OCI-LY7 (cell line): ENCODE measurements around the gene EFCAB13. TPM values are rescaled to one million over a fixed set of nuclear protein-coding genes. Genes with fewer than 3 reads are reported as not detected.

Experiments used
- BruUV-seq: library from RNA; stranded (reverse); fragments of 400-500 nt; replicated peaks from 2 replicates; lab custom pipeline; 2021; lab: Mats Ljungman, UMichigan
- CTCF ChIA-PET: fragments of 300-600 bp; sonication (Branson Sonifier 250); formaldehyde crosslinking; loops from one replicate; lab custom pipeline; 2022; ENCODE audit warnings: antibody characterized with exemption; ENCODE audit not compliant: unreplicated experiment; lab: Charles Lee
- POLR2A ChIA-PET: fragments of 300-600 bp; sonication (Branson Sonifier 250); formaldehyde crosslinking; loops from one replicate; lab custom pipeline; 2022; ENCODE audit warnings: antibody characterized with exemption; lab: Charles Lee
- DNase-seq: peaks from one replicate; pipeline ENCODE4 v3.0.0-alpha.2; 2015; ENCODE audit warnings: low spot score
- H2AFZ ChIP-seq: fragments of 200-600 bp; sonication (generic), shearing (Covaris generic); 2 replicates; pipeline ENCODE4 v1.6.1; 2014; ENCODE audit warnings: mild to moderate bottlenecking, antibody characterized with exemption, low read length, moderate library complexity
- H3K27ac ChIP-seq: fragments of 200-600 bp; sonication (generic); 2 replicates; pipeline ENCODE4 v1.5.1; 2014; ENCODE audit warnings: mixed run types, low read depth, mild to moderate bottlenecking, moderate library complexity, low read length, inconsistent platforms; ENCODE audit not compliant: poor library complexity, severe bottlenecking
- H3K36me3 ChIP-seq: fragments of 200-600 bp; sonication (generic); 2 replicates; pipeline ENCODE4 v1.6.1; 2014; ENCODE audit warnings: mild to moderate bottlenecking, antibody characterized with exemption, low read length, moderate library complexity, mixed read lengths; ENCODE audit not compliant: insufficient read depth
- H3K4me1 ChIP-seq: fragments of 200-600 bp; sonication (generic); 2 replicates; pipeline ENCODE4 v1.5.1; 2014; ENCODE audit warnings: mild to moderate bottlenecking, low read length; ENCODE audit not compliant: insufficient read depth, poor library complexity, severe bottlenecking
- H3K4me2 ChIP-seq: fragments of 200-600 bp; sonication (generic); 2 replicates; pipeline ENCODE4 v1.6.1; 2014; ENCODE audit warnings: mild to moderate bottlenecking, low read length
- H3K4me3 ChIP-seq: fragments of 200-600 bp; sonication (generic); 2 replicates; pipeline ENCODE4 v1.5.1; 2014; ENCODE audit warnings: mild to moderate bottlenecking, low read depth, low read length; ENCODE audit not compliant: poor library complexity, severe bottlenecking
- H3K79me2 ChIP-seq: fragments of 200-600 bp; sonication (generic); 2 replicates; pipeline ENCODE4 v1.6.1; 2016; ENCODE audit warnings: low read depth, mild to moderate bottlenecking, low read length, moderate library complexity, mixed read lengths; ENCODE audit not compliant: insufficient read depth
- H3K9me2 ChIP-seq: fragments of 200-600 bp; sonication (generic); 2 replicates; pipeline ENCODE4 v1.6.1; 2016; ENCODE audit warnings: mild to moderate bottlenecking, low read length, mixed read lengths; ENCODE audit not compliant: insufficient read depth
- H3K9me3 ChIP-seq: fragments of 200-600 bp; sonication (generic); 2 replicates; pipeline ENCODE4 v1.6.1; 2014; ENCODE audit warnings: mild to moderate bottlenecking, mixed run types, low read length, mixed read lengths
- H4K20me1 ChIP-seq: fragments of 200-600 bp; sonication (generic); 2 replicates; pipeline ENCODE4 v1.6.1; 2014; ENCODE audit warnings: mild to moderate bottlenecking, antibody characterized with exemption, low read length, moderate library complexity, mixed read lengths; ENCODE audit not compliant: insufficient read depth
- EZH2phosphoT487 ChIP-seq: fragments of 200-600 bp; sonication (generic); IDR thresholded peaks from 2 replicates; pipeline ENCODE4 v1.6.1; 2018; ENCODE audit warnings: low read depth, borderline replicate concordance, mild to moderate bottlenecking, mixed run types, antibody characterized with exemption, low read length, moderate library complexity, mixed read lengths
- intact Hi-C: fragments of 100-400 bp; cut with micrococcal nuclease; formaldehyde crosslinking; loops from one replicate; pipeline ENCODE4 v1.10.0; 2022; ENCODE audit not compliant: unreplicated experiment
- total RNA-seq, 2 experiments: library from RNA; depleted of rRNA in 1 of 2; stranded (reverse); fragments of >200 nt in 1 of 2; shearing (Covaris generic) in 1 of 2; gene quantifications; 2 replicates each; pipeline ENCODE4 v1.2.3, GENCODE V29; 2014 to 2022
- TF ChIP-seq, protein P1 (sequence below): fragments of 200-600 bp; sonication (generic); conservative IDR thresholded peaks from 2 replicates; pipeline ENCODE4 v1.5.1; 2014; ENCODE audit warnings: mild to moderate bottlenecking, antibody characterized with exemption, low read length, moderate library complexity, mixed read lengths

The EFCAB13 gene
- total RNA-seq, 2 experiments from 2014 or later: 4.5 to 5.3 TPM

DNA sequence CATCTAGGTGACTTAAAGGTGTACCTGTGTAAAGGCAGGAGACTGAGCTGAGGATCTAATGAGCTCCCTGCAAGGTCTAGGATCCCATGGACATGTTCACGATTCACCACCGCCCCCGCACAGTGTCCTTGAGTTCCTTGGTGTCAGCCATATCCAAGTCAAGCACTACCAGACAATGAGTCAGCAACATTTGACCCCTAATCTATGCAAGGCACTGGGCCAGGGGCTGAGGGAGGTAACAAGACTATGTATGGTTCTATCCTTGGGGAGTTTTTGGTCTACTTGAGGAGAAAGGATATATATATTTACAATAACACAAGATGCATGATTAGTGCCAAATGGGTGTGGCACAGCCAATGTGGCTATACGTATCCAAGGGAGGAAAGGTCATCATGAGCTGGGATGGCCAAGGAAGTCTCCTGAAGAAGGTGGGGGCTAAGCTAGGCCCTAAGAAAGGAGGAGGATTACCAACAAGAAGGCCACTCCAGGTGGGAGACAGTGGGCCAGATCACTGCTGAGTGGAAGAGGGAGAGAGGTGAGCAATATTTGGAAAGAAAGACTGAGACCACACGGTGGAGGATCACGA is 35.1 kb upstream of the EFCAB13 start:
- H3K4me3 ChIP-seq: no peak overlapping the region
- TF ChIP-seq EZH2phosphoT487: no peak
- TF ChIP-seq, protein P1, sequence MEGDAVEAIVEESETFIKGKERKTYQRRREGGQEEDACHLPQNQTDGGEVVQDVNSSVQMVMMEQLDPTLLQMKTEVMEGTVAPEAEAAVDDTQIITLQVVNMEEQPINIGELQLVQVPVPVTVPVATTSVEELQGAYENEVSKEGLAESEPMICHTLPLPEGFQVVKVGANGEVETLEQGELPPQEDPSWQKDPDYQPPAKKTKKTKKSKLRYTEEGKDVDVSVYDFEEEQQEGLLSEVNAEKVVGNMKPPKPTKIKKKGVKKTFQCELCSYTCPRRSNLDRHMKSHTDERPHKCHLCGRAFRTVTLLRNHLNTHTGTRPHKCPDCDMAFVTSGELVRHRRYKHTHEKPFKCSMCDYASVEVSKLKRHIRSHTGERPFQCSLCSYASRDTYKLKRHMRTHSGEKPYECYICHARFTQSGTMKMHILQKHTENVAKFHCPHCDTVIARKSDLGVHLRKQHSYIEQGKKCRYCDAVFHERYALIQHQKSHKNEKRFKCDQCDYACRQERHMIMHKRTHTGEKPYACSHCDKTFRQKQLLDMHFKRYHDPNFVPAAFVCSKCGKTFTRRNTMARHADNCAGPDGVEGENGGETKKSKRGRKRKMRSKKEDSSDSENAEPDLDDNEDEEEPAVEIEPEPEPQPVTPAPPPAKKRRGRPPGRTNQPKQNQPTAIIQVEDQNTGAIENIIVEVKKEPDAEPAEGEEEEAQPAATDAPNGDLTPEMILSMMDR: no peak
- BruUV-seq: no TSS peak
- H4K20me1 ChIP-seq: no peaks in the 10 kb centered on the region
- no peaks in the 10 kb centered on the region for H3K9me2 ChIP-seq
- no peaks in the 10 kb centered on the region; the same call in 1 of the 2 replicates for H3K79me2 ChIP-seq
- H3K4me1 ChIP-seq: peaks cover 10% of the 10 kb centered on the region
- no peaks in the 10 kb centered on the region for H3K9me3 ChIP-seq
- POLR2A ChIA-PET: interaction anchor here (0.6 to 0.7 kb wide), 2 partner anchors 46 to 75 kb away, joined by 3 to 4 read pairs; no protein-coding TSS in a partner anchor
- H3K36me3 ChIP-seq: no peaks in the 10 kb centered on the region
- intact Hi-C loops: no loop called here
- CTCF ChIA-PET: no interaction called here
- no peak for DNase-seq
- H2AFZ ChIP-seq: no peak overlapping the region
- H3K4me2 ChIP-seq: no peak overlapping the region
- H3K27ac ChIP-seq: no peak overlapping the region

DNA sequence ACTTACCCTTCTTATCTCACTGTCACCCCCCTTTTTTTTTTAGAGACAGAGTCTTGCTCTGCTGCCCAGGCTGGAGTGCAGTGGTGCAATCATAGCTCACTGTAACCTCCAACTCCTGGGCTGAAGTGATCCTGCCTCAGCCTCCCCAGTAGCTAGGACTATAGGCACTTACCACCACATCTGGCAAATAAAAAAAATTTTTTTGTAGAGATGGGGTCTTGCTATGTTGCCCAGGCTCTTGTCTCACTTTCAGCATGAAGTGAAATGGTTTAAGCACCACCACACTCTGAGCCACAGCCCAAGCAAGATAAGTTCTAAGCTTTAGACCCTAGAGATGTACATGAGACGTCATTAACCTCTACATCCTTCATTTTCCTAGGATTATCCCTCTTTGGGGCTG is 34.5 kb upstream of the EFCAB13 start:
- Histone ChIP-seq H3K4me1 (peaks cover 10% of the 10 kb centered on the region), H3K79me2 (no peaks in the 10 kb centered on the region; the same call in 1 of the 2 replicates), H3K9me2 (no peaks in the 10 kb centered on the region), H3K27ac (no peak overlapping the region), H3K9me3 (no peaks in the 10 kb centered on the region), H2AFZ (no peak overlapping the region), H4K20me1 (no peaks in the 10 kb centered on the region), H3K4me3 (no peak overlapping the region), H3K36me3 (no peaks in the 10 kb centered on the region), H3K4me2 (no peak overlapping the region)
- TF ChIP-seq EZH2phosphoT487: no peak
- TF ChIP-seq, protein P1: no peak
- intact Hi-C loops: no loop called here
- DNase-seq: no peak
- no TSS peak for BruUV-seq
- POLR2A ChIA-PET: interaction anchor here (1.3 kb wide), 1 partner anchor 9 kb away, joined by 4 read pairs; no protein-coding TSS in a partner anchor
- CTCF ChIA-PET: no interaction called here

DNA sequence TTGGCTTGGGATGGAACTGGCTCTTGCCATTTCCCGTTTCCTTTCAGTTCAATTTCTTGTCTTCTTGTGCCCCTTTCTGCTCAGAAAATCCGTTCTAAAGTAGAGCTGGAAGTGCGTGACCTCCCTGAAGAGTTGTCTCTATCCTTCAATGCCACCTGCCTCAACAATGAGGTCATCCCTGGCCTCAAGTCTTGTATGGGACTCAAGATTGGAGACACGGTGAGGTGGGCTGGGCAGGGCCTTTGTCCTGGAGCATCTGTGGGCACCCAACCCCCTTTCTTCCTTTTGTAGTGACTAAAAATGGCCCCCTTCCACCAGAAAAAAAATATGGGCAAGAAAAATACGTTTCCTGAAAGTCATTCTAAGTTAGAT is 32.9 kb upstream of the EFCAB13 start:
- no peaks in the 10 kb centered on the region for H3K9me3 ChIP-seq
- H4K20me1 ChIP-seq: no peaks in the 10 kb centered on the region
- DNase-seq: no peak
- H3K79me2 ChIP-seq: no peaks in the 10 kb centered on the region; the same call in 1 of the 2 replicates
- no peaks in the 10 kb centered on the region for H3K36me3 ChIP-seq
- peaks cover 10% of the 10 kb centered on the region for H3K4me1 ChIP-seq
- no peaks in the 10 kb centered on the region for H3K9me2 ChIP-seq
- no peak overlapping the region for H3K4me3 ChIP-seq
- no peak overlapping the region for H2AFZ ChIP-seq
- no peak overlapping the region for H3K27ac ChIP-seq
- ChIA-PET CTCF (interaction anchor here (0.6 kb wide), 1 partner anchor 402 kb away, joined by 3 read pairs; no protein-coding TSS in a partner anchor), POLR2A (no interaction called here)
- BruUV-seq: no TSS peak
- intact Hi-C loops: no loop called here
- no peak for TF ChIP-seq EZH2phosphoT487
- TF ChIP-seq, protein P1: no peak
- H3K4me2 ChIP-seq: no peak overlapping the region
